T-helper 1 cell treated with Interleukin-12 subunit alpha and Interleukin-12 subunit beta and Interleukin-4 antibody, amounts not matched to agents 30 ng/mL and 1 ng/mL, for 36 hours (primary cell): Measurements from ENCODE around the gene SCYGR4. TPM values are rescaled to one million over a fixed set of nuclear protein-coding genes. Genes with fewer than 3 reads are reported as not detected.

Experiments
- intact Hi-C: fragments of 100-400 bp; cut with micrococcal nuclease; formaldehyde crosslinking; loops from one replicate; pipeline ENCODE4 v1.15.1; 2024
- total RNA-seq: library from RNA; stranded (reverse); gene quantifications from 2 replicates; pipeline ENCODE4 v1.2.3, GENCODE V29; 2022

The SCYGR4 gene
- total RNA-seq, 1 donor from 2014 or later: not detected

- intact Hi-C loops: no loop called here
These were observed 3.1 kb upstream of the SCYGR4 start for GRCh38 chr2:227614246-227614645.

- intact Hi-C loops: no loop called here
These were observed 2.6 kb upstream of the SCYGR4 start, which contains the start of gene SCYGR3 for GRCh38 chr2:227614740-227615139. Gene SCYGR3 (minus strand): TSS chr2:227614840. CDS start chr2:227614840, 0 bp downstream.

GRCh38 chr2:227615181-227615580 is 2.1 kb upstream of the SCYGR4 start:
- intact Hi-C loops: no loop called here

- intact Hi-C loops: no loop called here
These were observed 1.4 kb upstream of the SCYGR4 start for GRCh38 chr2:227615906-227616305.

GRCh38 chr2:227616631-227617030 is 667 bp upstream of the SCYGR4 start:
- intact Hi-C loops: no loop called here

GRCh38 chr2:227623226-227623625 is 5.9 kb downstream of the SCYGR4 start:
- intact Hi-C loops: no loop called here

GRCh38 chr2:227625420-227625819 is 8.1 kb downstream of the SCYGR4 start:
- intact Hi-C loops: no loop called here

- intact Hi-C loops: no loop called here
These were observed 9.4 kb downstream of the SCYGR4 start for GRCh38 chr2:227626580-227627151.

- intact Hi-C loops: no loop called here
These were observed 10.5 kb downstream of the SCYGR4 start for GRCh38 chr2:227627769-227628168.

- intact Hi-C loops: no loop called here
These were observed 12.1 kb downstream of the SCYGR4 start for GRCh38 chr2:227629435-227629834.

- intact Hi-C loops: no loop called here
These were observed 13.0 kb downstream of the SCYGR4 start for GRCh38 chr2:227630322-227630721.

GRCh38 chr2:227632827-227633226 is 15.5 kb downstream of the SCYGR4 start:
- intact Hi-C loops: no loop called here

- intact Hi-C loops: no loop called here
These were observed 16.9 kb downstream of the SCYGR4 start for GRCh38 chr2:227634201-227634600.

GRCh38 chr2:227642656-227643055 is 25.4 kb downstream of the SCYGR4 start:
- intact Hi-C loops: no loop called here

- intact Hi-C loops: no loop called here
These were observed 26.8 kb downstream of the SCYGR4 start for GRCh38 chr2:227643990-227644551.

- intact Hi-C loops: no loop called here
These were observed 36.1 kb downstream of the SCYGR4 start for GRCh38 chr2:227653419-227653818.

GRCh38 chr2:227654426-227654825 is 37.1 kb downstream of the SCYGR4 start:
- intact Hi-C loops: no loop called here

GRCh38 chr2:227655454-227655853 is 38.2 kb downstream of the SCYGR4 start:
- intact Hi-C loops: no loop called here

GRCh38 chr2:227657199-227657845 is 40.0 kb downstream of the SCYGR4 start:
- intact Hi-C loops: no loop called here

- intact Hi-C loops: no loop called here
These were observed 43.8 kb downstream of the SCYGR4 start for GRCh38 chr2:227661025-227661649.

GRCh38 chr2:227661827-227662226 is 44.5 kb downstream of the SCYGR4 start:
- intact Hi-C loops: no loop called here

- intact Hi-C loops: no loop called here
These were observed 48.1 kb downstream of the SCYGR4 start for GRCh38 chr2:227665189-227665940.
